HEK293 (cell line): ENCODE data around the gene MINDY1.

Experiments
- CTCF ChIA-PET: fragments of 350-600 bp; formaldehyde crosslinking; extraction: SDS; loops from one replicate; lab custom pipeline; 2021; ENCODE audit warnings: antibody characterized with exemption; lab: Yijun Ruan, JAX
- POLR2A ChIA-PET: fragments of 300-600 bp; formaldehyde crosslinking; extraction: SDS; loops from one replicate; lab custom pipeline; 2020; ENCODE audit warnings: antibody characterized with exemption, inconsistent platforms; lab: Yijun Ruan, JAX
- H3K27ac ChIP-seq: fragments of 200-500 bp; sonication (Bioruptor generic); 2 replicates; pipeline ENCODE4 v1.5.1; 2014; ENCODE audit warnings: low read depth, low read length, control low read depth, inconsistent platforms; ENCODE audit errors: extremely low read depth
- H3K36me3 ChIP-seq, 2 experiments: fragments of 200-500 bp in 1 of 2; sonication (Bioruptor generic) in 1 of 2; 1 replicate in 1 of 2; 2 replicates in 1 of 2; pipeline ENCODE4 v1.5.1; 2014 to 2017; ENCODE audit warnings: inconsistent platforms in 2 of 2, low read length in 2 of 2; ENCODE audit not compliant: control insufficient read depth in 2 of 2, insufficient read depth in 1 of 2
- H3K4me1 ChIP-seq: fragments of 200-500 bp; sonication (Bioruptor generic); 2 replicates; pipeline ENCODE4 v1.5.1; 2014; ENCODE audit warnings: mild to moderate bottlenecking, low read length, inconsistent platforms; ENCODE audit not compliant: control insufficient read depth, insufficient read depth
- H3K4me3 ChIP-seq: 2 replicates; pipeline ENCODE4 v1.5.1; 2011; ENCODE audit warnings: low read depth, mild to moderate bottlenecking, control low read depth, low read length, moderate library complexity
- H3K9me3 ChIP-seq: fragments of 200-500 bp; sonication (Bioruptor generic); 2 replicates; pipeline ENCODE4 v1.5.1; 2014; ENCODE audit warnings: low read depth, low read length, inconsistent platforms; ENCODE audit not compliant: control insufficient read depth, insufficient read depth
- KLF1 ChIP-seq: fragments of 450-650 bp; formaldehyde crosslinking; IDR thresholded peaks from 2 replicates; pipeline ENCODE4 v1.5.1; 2016; ENCODE audit warnings: missing biosample characterization, missing genetic modification characterization
- PRDM1 ChIP-seq: fragments of 450-650 bp; formaldehyde crosslinking; IDR thresholded peaks from 2 replicates; pipeline ENCODE4; 2016; ENCODE audit warnings: missing biosample characterization, missing genetic modification characterization
- YY2 ChIP-seq: fragments of 450-650 bp; formaldehyde crosslinking; IDR thresholded peaks from 2 replicates; pipeline ENCODE4 v1.5.1; 2016; ENCODE audit warnings: missing biosample characterization, missing genetic modification characterization
- ZBTB8A ChIP-seq: fragments of 450-650 bp; formaldehyde crosslinking; IDR thresholded peaks from 2 replicates; pipeline ENCODE4 v1.5.1; 2016; ENCODE audit warnings: missing biosample characterization, missing genetic modification characterization
- ZNF132 ChIP-seq: fragments of 450-650 bp; formaldehyde crosslinking; IDR thresholded peaks from 2 replicates; pipeline ENCODE4 v1.5.1; 2017; ENCODE audit warnings: missing biosample characterization, missing genetic modification characterization, borderline replicate concordance
- ZNF157 ChIP-seq: fragments of 450-650 bp; formaldehyde crosslinking; IDR thresholded peaks from 2 replicates; pipeline ENCODE4 v1.5.1; 2016; ENCODE audit warnings: missing biosample characterization, missing genetic modification characterization
- ZNF2 ChIP-seq: fragments of 450-650 bp; formaldehyde crosslinking; IDR thresholded peaks from 2 replicates; pipeline ENCODE4 v1.5.1; 2016; ENCODE audit warnings: missing biosample characterization, missing genetic modification characterization
- ZNF23 ChIP-seq: fragments of 450-650 bp; formaldehyde crosslinking; IDR thresholded peaks from 2 replicates; pipeline ENCODE4 v1.5.1; 2016; ENCODE audit warnings: missing biosample characterization, missing genetic modification characterization, borderline replicate concordance
- ZNF24 ChIP-seq: fragments of 450-650 bp; formaldehyde crosslinking; IDR thresholded peaks from 2 replicates; pipeline ENCODE4 v1.5.1; 2016; ENCODE audit warnings: missing biosample characterization, missing genetic modification characterization
- ZNF324 ChIP-seq: fragments of 450-650 bp; formaldehyde crosslinking; IDR thresholded peaks from 2 replicates; pipeline ENCODE4 v1.5.1; 2016; ENCODE audit warnings: missing biosample characterization, missing genetic modification characterization
- ZNF423 ChIP-seq: fragments of 450-650 bp; formaldehyde crosslinking; IDR thresholded peaks from 2 replicates; pipeline ENCODE4 v1.5.1; 2016; ENCODE audit warnings: missing biosample characterization, missing genetic modification characterization
- ZNF555 ChIP-seq: fragments of 450-650 bp; formaldehyde crosslinking; conservative IDR thresholded peaks from 2 replicates; pipeline ENCODE4 v1.5.1; 2017; ENCODE audit warnings: missing biosample characterization, mild to moderate bottlenecking, missing genetic modification characterization, inconsistent platforms
- ZNF571 ChIP-seq: fragments of 450-650 bp; formaldehyde crosslinking; IDR thresholded peaks from 2 replicates; pipeline ENCODE4 v1.5.0; 2017; ENCODE audit warnings: missing biosample characterization, missing genetic modification characterization
- ZNF658 ChIP-seq: fragments of 450-650 bp; formaldehyde crosslinking; IDR thresholded peaks from 2 replicates; pipeline ENCODE4; 2016; ENCODE audit warnings: missing biosample characterization, missing genetic modification characterization
- ZNF830 ChIP-seq: fragments of 450-650 bp; IDR thresholded peaks from 2 replicates; pipeline ENCODE4 v1.5.0; 2018; ENCODE audit warnings: missing biosample characterization, missing genetic modification characterization, low read depth, mild to moderate bottlenecking, moderate library complexity
- TF ChIP-seq, protein P1 (sequence below): fragments of 450-650 bp; IDR thresholded peaks from 2 replicates; pipeline ENCODE4 v1.5.1; 2018; ENCODE audit warnings: missing biosample characterization, missing genetic modification characterization
- TF ChIP-seq, protein P2 (sequence below): fragments of 450-650 bp; formaldehyde crosslinking; IDR thresholded peaks from 2 replicates; pipeline ENCODE4 v1.5.1; 2016; ENCODE audit warnings: missing biosample characterization, missing genetic modification characterization
- TF ChIP-seq, protein P3 (sequence below): IDR thresholded peaks from 2 replicates; pipeline ENCODE4 v1.6.1; 2011; ENCODE audit warnings: mild to moderate bottlenecking, low read depth, low read length, borderline replicate concordance
- TF ChIP-seq, protein P4 (sequence below): fragments of 450-650 bp; formaldehyde crosslinking; IDR thresholded peaks from 2 replicates; pipeline ENCODE4 v1.5.1; 2016; ENCODE audit warnings: missing biosample characterization, missing genetic modification characterization
- TF ChIP-seq, protein P5 (sequence below): fragments of 450-650 bp; formaldehyde crosslinking; IDR thresholded peaks from 2 replicates; pipeline ENCODE4 v1.5.1; 2016; ENCODE audit warnings: missing biosample characterization, missing genetic modification characterization, borderline replicate concordance

The MINDY1 gene

DNA sequence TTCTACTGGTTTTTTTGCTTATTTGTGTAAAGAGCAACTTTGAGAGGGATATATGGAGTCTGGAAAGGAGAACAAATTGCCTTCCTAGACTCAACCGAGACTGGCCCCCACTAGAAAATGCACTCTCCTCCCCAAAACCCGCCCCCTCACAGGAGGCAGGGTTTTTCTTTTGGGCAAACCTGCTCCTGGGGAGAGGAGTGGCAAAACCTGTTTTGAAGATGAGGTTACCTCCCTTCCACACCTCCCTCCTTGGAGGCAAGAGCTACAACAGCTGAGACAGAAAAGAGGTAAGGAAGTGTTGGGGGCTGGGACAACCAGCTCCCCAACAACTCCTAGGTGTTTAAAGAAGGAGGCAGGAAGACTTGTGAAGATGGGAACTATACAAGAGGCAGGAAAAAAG, 29.7 kb upstream of the MINDY1 start, which contains the start of gene BNIPL:
BNIPL (plus strand) TSS at position 231 of the 400 bp plus-strand sequence; CDS start at position 371, 140 bp downstream.
- no peaks in the 10 kb centered on the region for H3K9me3 ChIP-seq
- no peaks in the 10 kb centered on the region for H3K4me1 ChIP-seq
- H3K4me3 ChIP-seq = no peak within 1 kb of the TSS
- POLR2A ChIA-PET = no interaction called here
- no peak within 1 kb of the TSS for H3K27ac ChIP-seq
- CTCF ChIA-PET = interaction anchor here (0.6 kb wide), 1 partner anchor 28 kb away, joined by 5 read pairs; the partner anchor contains the start of gene PRUNE1
- TF ChIP-seq ZNF830 (tag by site-specific recombination) (no peak), ZNF2 (tag by site-specific recombination) (no peak), ZNF23 (tag by site-specific recombination) (no peak), ZNF555 (tag by site-specific recombination) (no peak), KLF1 (tag by site-specific recombination) (no peak), ZNF324 (tag by site-specific recombination) (no peak), PRDM1 (no peak), ZNF423 (tag by site-specific recombination) (no peak), ZNF157 (tag by site-specific recombination) (no peak), ZNF571 (tag by site-specific recombination) (no peak), YY2 (no peak)
- TF ChIP-seq, protein P1, sequence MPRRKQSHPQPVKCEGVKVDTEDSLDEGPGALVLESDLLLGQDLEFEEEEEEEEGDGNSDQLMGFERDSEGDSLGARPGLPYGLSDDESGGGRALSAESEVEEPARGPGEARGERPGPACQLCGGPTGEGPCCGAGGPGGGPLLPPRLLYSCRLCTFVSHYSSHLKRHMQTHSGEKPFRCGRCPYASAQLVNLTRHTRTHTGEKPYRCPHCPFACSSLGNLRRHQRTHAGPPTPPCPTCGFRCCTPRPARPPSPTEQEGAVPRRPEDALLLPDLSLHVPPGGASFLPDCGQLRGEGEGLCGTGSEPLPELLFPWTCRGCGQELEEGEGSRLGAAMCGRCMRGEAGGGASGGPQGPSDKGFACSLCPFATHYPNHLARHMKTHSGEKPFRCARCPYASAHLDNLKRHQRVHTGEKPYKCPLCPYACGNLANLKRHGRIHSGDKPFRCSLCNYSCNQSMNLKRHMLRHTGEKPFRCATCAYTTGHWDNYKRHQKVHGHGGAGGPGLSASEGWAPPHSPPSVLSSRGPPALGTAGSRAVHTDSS (tag by site-specific recombination) = no peak
- TF ChIP-seq, protein P2, sequence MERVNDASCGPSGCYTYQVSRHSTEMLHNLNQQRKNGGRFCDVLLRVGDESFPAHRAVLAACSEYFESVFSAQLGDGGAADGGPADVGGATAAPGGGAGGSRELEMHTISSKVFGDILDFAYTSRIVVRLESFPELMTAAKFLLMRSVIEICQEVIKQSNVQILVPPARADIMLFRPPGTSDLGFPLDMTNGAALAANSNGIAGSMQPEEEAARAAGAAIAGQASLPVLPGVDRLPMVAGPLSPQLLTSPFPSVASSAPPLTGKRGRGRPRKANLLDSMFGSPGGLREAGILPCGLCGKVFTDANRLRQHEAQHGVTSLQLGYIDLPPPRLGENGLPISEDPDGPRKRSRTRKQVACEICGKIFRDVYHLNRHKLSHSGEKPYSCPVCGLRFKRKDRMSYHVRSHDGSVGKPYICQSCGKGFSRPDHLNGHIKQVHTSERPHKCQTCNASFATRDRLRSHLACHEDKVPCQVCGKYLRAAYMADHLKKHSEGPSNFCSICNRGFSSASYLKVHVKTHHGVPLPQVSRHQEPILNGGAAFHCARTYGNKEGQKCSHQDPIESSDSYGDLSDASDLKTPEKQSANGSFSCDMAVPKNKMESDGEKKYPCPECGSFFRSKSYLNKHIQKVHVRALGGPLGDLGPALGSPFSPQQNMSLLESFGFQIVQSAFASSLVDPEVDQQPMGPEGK = no peak
- TF ChIP-seq, protein P3, sequence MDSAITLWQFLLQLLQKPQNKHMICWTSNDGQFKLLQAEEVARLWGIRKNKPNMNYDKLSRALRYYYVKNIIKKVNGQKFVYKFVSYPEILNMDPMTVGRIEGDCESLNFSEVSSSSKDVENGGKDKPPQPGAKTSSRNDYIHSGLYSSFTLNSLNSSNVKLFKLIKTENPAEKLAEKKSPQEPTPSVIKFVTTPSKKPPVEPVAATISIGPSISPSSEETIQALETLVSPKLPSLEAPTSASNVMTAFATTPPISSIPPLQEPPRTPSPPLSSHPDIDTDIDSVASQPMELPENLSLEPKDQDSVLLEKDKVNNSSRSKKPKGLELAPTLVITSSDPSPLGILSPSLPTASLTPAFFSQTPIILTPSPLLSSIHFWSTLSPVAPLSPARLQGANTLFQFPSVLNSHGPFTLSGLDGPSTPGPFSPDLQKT = no peak
- TF ChIP-seq, protein P4, sequence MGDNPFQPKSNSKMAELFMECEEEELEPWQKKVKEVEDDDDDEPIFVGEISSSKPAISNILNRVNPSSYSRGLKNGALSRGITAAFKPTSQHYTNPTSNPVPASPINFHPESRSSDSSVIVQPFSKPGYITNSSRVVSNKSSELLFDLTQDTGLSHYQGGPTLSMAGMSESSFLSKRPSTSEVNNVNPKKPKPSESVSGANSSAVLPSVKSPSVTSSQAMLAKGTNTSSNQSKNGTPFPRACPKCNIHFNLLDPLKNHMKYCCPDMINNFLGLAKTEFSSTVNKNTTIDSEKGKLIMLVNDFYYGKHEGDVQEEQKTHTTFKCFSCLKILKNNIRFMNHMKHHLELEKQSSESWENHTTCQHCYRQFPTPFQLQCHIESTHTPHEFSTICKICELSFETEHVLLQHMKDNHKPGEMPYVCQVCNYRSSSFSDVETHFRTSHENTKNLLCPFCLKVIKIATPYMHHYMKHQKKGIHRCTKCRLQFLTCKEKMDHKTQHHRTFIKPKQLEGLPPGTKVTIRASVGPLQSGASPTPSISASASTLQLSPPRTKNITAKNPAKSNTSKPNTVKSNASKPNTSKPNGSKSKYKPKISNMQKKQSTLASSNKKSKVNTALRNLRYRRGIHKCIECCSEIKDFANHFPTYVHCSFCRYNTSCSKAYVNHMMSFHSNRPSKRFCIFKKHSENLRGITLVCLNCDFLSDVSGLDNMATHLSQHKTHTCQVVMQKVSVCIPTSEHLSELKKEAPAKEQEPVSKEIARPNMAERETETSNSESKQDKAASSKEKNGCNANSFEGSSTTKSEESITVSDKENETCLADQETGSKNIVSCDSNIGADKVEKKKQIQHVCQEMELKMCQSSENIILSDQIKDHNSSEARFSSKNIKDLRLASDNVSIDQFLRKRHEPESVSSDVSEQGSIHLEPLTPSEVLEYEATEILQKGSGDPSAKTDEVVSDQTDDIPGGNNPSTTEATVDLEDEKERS (tag by site-specific recombination) = no peak
- TF ChIP-seq, protein P5, sequence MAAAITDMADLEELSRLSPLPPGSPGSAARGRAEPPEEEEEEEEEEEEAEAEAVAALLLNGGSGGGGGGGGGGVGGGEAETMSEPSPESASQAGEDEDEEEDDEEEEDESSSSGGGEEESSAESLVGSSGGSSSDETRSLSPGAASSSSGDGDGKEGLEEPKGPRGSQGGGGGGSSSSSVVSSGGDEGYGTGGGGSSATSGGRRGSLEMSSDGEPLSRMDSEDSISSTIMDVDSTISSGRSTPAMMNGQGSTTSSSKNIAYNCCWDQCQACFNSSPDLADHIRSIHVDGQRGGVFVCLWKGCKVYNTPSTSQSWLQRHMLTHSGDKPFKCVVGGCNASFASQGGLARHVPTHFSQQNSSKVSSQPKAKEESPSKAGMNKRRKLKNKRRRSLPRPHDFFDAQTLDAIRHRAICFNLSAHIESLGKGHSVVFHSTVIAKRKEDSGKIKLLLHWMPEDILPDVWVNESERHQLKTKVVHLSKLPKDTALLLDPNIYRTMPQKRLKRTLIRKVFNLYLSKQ (tag by site-specific recombination) = no peak
- peaks cover 12 to 31% of the 10 kb centered on the region in 2 experiments for H3K36me3 ChIP-seq

DNA sequence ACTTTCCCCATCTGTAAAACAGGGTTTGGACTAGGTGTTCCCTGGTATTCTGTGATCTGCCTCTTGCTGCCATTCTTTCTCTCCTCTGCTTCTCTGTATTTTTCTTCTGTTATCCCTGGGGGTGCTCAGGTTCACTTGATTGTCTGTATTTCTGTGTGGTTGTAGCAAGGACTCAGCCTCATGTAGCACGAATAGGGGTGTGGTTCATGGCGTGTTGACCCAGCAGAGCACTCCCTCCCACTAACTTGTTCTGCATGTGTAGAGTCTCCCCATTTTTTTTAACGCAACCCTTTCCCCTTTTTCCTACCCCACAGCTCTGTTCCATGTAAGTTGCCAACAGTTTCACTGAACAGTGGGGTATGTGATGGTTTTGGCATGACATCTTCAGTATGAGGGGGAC, 28.5 kb upstream of the MINDY1 start:
- ChIA-PET CTCF (interaction anchor here (0.6 to 1.5 kb wide), 2 partner anchors 11 to 12 kb away, joined by 4 read pairs; no protein-coding TSS in a partner anchor), POLR2A (no interaction called here)
- H3K36me3 ChIP-seq = peaks cover 19 to 43% of the 10 kb centered on the region in 2 experiments
- TF ChIP-seq ZNF24 (tag by site-specific recombination) = no peak
- no peak for TF ChIP-seq ZNF132 (tag by site-specific recombination)
- no peak for TF ChIP-seq ZNF658 (tag by site-specific recombination)
- TF ChIP-seq ZBTB8A (tag by site-specific recombination) = no peak

More for the DNA sequence above, 28.5 kb upstream of the MINDY1 start:
- Histone ChIP-seq H3K27ac (no peak overlapping the region), H3K4me3 (no peak overlapping the region), H3K9me3 (no peaks in the 10 kb centered on the region), H3K4me1 (no peaks in the 10 kb centered on the region)
